ENCODE results near the gene CMTM5.

- TF ChIP-seq CTCF (IDR thresholded peaks at IDR 0.05 in 8 of 11, conservative IDR thresholded peaks at IDR 0.05 in 3 of 11) (no peak), POLR2AphosphoS5 (IDR thresholded peaks at IDR 0.05) (no peak)
Measured at GRCh38 chr14:23405096-23405495, 28.2 kb downstream of the CMTM5 start.

All from spleen (tissue), 7 donors.